Keratinocyte (primary cell): Measurements from ENCODE around the gene MANEAL.

Source experiments
- EZH2 ChIP-seq: IDR thresholded peaks from one replicate; pipeline ENCODE4 v1.6.1; 2012; ENCODE audit warnings: inconsistent platforms, mild to moderate bottlenecking, low read length, moderate library complexity
- TF ChIP-seq, protein P1 (sequence below), 3 experiments: IDR thresholded peaks in 1 of 3; conservative IDR thresholded peaks in 1 of 3; optimal IDR thresholded peaks in 1 of 3; 2 replicates in 2 of 3; 3 replicates in 1 of 3; pipeline versions ENCODE3 to v1.5.1; 2011; ENCODE audit warnings: low read length in 3 of 3, mild to moderate bottlenecking in 3 of 3, moderate library complexity in 2 of 3, control low read depth in 1 of 3, inconsistent platforms in 1 of 3; ENCODE audit not compliant: insufficient read depth in 2 of 3; ENCODE audit errors: extremely low read depth in 1 of 3

DNA sequence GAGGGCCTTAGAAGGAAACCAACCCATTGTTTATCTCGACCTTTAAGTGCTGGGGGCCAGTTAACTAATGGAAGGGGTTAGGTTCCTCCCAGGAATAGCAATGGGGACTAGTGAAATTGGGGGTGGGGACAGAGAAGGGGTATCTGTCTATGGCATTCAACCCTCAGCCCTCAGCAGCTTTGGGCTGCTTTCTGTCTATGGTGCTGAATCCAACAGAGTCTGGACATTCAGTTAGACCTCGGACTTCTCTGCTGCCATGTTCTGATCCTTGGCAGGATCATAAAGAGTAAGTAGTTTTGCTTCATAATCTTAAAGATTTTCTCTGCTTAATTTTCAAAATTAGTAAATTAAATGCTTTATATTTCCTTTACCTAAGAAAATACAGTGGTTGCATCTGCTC lies 26.2 kb upstream of the MANEAL start:
- no peak for TF ChIP-seq EZH2
- TF ChIP-seq, protein P1, sequence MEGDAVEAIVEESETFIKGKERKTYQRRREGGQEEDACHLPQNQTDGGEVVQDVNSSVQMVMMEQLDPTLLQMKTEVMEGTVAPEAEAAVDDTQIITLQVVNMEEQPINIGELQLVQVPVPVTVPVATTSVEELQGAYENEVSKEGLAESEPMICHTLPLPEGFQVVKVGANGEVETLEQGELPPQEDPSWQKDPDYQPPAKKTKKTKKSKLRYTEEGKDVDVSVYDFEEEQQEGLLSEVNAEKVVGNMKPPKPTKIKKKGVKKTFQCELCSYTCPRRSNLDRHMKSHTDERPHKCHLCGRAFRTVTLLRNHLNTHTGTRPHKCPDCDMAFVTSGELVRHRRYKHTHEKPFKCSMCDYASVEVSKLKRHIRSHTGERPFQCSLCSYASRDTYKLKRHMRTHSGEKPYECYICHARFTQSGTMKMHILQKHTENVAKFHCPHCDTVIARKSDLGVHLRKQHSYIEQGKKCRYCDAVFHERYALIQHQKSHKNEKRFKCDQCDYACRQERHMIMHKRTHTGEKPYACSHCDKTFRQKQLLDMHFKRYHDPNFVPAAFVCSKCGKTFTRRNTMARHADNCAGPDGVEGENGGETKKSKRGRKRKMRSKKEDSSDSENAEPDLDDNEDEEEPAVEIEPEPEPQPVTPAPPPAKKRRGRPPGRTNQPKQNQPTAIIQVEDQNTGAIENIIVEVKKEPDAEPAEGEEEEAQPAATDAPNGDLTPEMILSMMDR (optimal IDR thresholded peaks at IDR 0.05 in 1 of 3, IDR thresholded peaks at IDR 0.05 in 1 of 3, conservative IDR thresholded peaks at IDR 0.05 in 1 of 3; ENCODE audit: extremely low read depth in 1 of 3, insufficient read depth in 2 of 3, low read length in 3 of 3): no peak
